MCF 10A (cell line): ENCODE results near the gene PLA2G4F. TPM values are rescaled to one million over a fixed set of nuclear protein-coding genes. Genes with fewer than 3 reads are reported as not detected.

Source experiments
- BruUV-seq: library from RNA; stranded (reverse); fragments of 400-500 nt; replicated peaks from 2 replicates; lab custom pipeline; 2021; lab: Mats Ljungman, UMichigan
- CTCF ChIA-PET: fragments of 300-600 bp; sonication (Branson Sonifier 250); formaldehyde crosslinking; extraction: SDS; loops from one replicate; lab custom pipeline; 2021; ENCODE audit warnings: antibody characterized with exemption, inconsistent platforms; lab: Yijun Ruan, JAX
- POLR2A ChIA-PET: fragments of 300-600, 350-650 bp; sonication (Branson Sonifier 250); formaldehyde crosslinking; extraction: SDS; loops from one replicate; lab custom pipeline; 2020; ENCODE audit warnings: antibody characterized with exemption, inconsistent platforms; lab: Yijun Ruan, JAX
- DNase-seq: peaks from one replicate; pipeline ENCODE4 v3.0.0-alpha.2; 2018; ENCODE audit not compliant: unreplicated experiment
- H3K27ac Mint-ChIP-seq: one replicate; pipeline ENCODE4 v1.8.0; 2022; ENCODE audit warnings: mild to moderate bottlenecking, low read depth, mixed read lengths; ENCODE audit not compliant: unreplicated experiment
- H3K27me3 Mint-ChIP-seq: one replicate; pipeline ENCODE4 v1.8.0; 2022; ENCODE audit warnings: mixed read lengths; ENCODE audit not compliant: insufficient read depth, unreplicated experiment
- H3K36me3 Mint-ChIP-seq: one replicate; pipeline ENCODE4 v1.8.0; 2022; ENCODE audit warnings: mild to moderate bottlenecking, moderate library complexity, mixed read lengths; ENCODE audit not compliant: insufficient read depth, unreplicated experiment
- H3K4me1 Mint-ChIP-seq: one replicate; pipeline ENCODE4 v1.8.0; 2022; ENCODE audit warnings: mixed read lengths; ENCODE audit not compliant: insufficient read depth, unreplicated experiment
- H3K4me3 Mint-ChIP-seq: one replicate; pipeline ENCODE4 v1.8.0; 2022; ENCODE audit warnings: mild to moderate bottlenecking, moderate library complexity, mixed read lengths; ENCODE audit not compliant: unreplicated experiment
- H3K9me3 Mint-ChIP-seq: one replicate; pipeline ENCODE4 v1.8.0; 2022; ENCODE audit warnings: mixed read lengths; ENCODE audit not compliant: unreplicated experiment
- intact Hi-C: fragments of 100-400 bp; cut with micrococcal nuclease; formaldehyde crosslinking; loops from 2 replicates; pipeline ENCODE4 v1.14.1; 2022
- total RNA-seq: library from RNA; stranded (reverse); gene quantifications from 2 replicates; pipeline ENCODE4 v1.2.3, GENCODE V29; 2022
- TF ChIP-seq, protein P1 (sequence below): fragments of 200-600 bp; IDR thresholded peaks from one replicate; pipeline ENCODE4 v1.8.0; 2022; ENCODE audit warnings: antibody characterized with exemption, mild to moderate bottlenecking; ENCODE audit not compliant: unreplicated experiment

The PLA2G4F gene
- total RNA-seq, 1 experiment from 2014 or later: 0.30 TPM

DNA sequence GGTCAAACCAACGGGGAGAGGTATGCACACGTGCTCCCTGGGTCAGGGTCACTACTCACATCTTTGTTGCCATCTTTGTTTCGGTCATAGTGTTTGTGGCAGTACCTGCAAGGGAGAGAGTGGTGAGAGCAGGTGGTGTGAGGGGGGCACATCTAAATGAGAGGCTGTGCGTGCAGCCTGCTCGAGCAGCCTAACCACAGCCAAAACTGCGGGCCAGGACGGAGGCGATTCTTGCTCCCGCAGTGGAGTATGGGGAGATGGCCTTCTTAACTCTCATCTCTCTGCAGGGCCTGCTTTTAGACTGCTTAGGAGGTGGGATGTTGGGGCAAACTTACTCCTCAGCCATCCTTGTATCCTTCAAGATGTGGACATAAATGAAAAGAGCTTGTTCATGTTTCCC, 6.9 kb upstream of the PLA2G4F start:
- POLR2A ChIA-PET: interaction anchor here (0.5 to 1.2 kb wide), 3 partner anchors 45 to 212 kb away, joined by 3 to 4 read pairs (median 3); partner anchors contain the start of genes TMEM87A and VPS39
- no peak overlapping the region for H3K4me3 Mint-ChIP-seq
- no TSS peak for BruUV-seq
- TF ChIP-seq, protein P1, sequence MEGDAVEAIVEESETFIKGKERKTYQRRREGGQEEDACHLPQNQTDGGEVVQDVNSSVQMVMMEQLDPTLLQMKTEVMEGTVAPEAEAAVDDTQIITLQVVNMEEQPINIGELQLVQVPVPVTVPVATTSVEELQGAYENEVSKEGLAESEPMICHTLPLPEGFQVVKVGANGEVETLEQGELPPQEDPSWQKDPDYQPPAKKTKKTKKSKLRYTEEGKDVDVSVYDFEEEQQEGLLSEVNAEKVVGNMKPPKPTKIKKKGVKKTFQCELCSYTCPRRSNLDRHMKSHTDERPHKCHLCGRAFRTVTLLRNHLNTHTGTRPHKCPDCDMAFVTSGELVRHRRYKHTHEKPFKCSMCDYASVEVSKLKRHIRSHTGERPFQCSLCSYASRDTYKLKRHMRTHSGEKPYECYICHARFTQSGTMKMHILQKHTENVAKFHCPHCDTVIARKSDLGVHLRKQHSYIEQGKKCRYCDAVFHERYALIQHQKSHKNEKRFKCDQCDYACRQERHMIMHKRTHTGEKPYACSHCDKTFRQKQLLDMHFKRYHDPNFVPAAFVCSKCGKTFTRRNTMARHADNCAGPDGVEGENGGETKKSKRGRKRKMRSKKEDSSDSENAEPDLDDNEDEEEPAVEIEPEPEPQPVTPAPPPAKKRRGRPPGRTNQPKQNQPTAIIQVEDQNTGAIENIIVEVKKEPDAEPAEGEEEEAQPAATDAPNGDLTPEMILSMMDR: no peak
- intact Hi-C loops: no loop called here
- CTCF ChIA-PET: no interaction called here
- peaks cover 6% of the 10 kb centered on the region for H3K4me1 Mint-ChIP-seq
- H3K27me3 Mint-ChIP-seq: no peaks in the 10 kb centered on the region
- no peaks in the 10 kb centered on the region for H3K9me3 Mint-ChIP-seq
- peaks cover 82% of the 10 kb centered on the region for H3K36me3 Mint-ChIP-seq
- DNase-seq: no peak
- H3K27ac Mint-ChIP-seq: no peak overlapping the region

DNA sequence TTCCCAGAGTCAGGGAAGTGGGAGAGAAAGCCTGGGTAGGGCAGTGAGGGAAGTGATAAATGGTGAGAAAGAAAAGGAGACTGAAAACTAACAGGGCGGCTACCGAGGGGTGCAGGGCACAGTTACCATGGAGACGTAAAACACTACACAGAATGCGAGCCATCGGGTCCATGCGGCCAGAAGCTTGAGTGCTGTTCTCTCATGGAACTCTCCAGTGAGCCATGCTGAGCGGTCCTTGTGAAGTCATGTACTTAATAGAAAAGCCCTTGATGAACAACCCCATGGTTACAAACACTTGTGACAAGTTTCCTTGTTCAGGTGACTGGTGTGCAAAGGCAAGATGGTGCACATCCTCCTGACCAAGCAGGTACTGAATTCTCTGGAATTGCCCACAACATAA, 3.7 kb upstream of the PLA2G4F start:
- TSS peak; percentile 11 for BruUV-seq
- H3K9me3 Mint-ChIP-seq: no peaks in the 10 kb centered on the region
- ChIA-PET CTCF (interaction anchor here (0.7 to 1.9 kb wide), 4 partner anchors 23 to 109 kb away, joined by 3 to 5 read pairs (median 4); no protein-coding TSS in a partner anchor), POLR2A (interaction anchor here (0.5 kb wide), 1 partner anchor 140 kb away, joined by 3 read pairs; no protein-coding TSS in a partner anchor)
- H3K36me3 Mint-ChIP-seq: peaks cover 60% of the 10 kb centered on the region
- TF ChIP-seq, protein P1: no peak
- no peak overlapping the region for H3K4me3 Mint-ChIP-seq
- H3K4me1 Mint-ChIP-seq: peaks cover 12% of the 10 kb centered on the region
- H3K27ac Mint-ChIP-seq: no peak overlapping the region
- H3K27me3 Mint-ChIP-seq: no peaks in the 10 kb centered on the region
- no peak for DNase-seq
- intact Hi-C loops: no loop called here

DNA sequence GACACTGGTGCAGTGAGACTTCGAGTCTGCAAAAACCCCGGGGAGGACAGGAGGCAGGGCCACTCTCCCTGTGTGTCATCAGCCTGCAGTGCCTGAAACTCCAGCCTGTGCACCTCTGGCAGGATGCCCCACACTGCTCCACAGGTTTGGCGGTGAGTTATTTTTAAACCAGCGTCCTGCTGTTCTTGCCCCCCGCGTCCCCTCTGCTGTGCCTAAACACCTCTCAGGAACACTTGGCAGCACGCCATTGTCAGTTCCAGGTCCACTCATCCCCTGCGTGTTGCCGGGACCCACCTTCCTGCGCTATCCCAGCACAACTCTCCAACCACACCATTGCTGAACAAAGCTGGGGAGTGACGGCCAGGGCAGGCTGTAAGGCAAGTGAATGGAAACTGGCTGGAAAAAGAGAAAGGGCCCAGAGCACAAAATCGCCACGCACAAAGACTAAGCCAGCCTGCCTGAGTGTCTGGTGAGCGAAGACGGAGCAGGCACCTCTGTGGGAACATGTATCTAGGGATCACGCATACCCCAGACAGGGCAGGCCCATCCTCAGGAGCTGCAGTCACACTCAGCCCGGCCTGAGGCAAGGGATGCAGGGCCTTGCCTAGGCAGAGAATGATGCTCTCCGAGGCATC, 3.1 kb upstream of the PLA2G4F start:
- ChIA-PET CTCF (interaction anchor here (0.6 to 1.4 kb wide), 4 partner anchors 22 to 109 kb away, joined by 3 to 4 read pairs (median 3); no protein-coding TSS in a partner anchor), POLR2A (interaction anchor here (0.5 to 0.9 kb wide), 2 partner anchors 12 to 141 kb away, joined by 3 read pairs; no protein-coding TSS in a partner anchor)
- BruUV-seq: no TSS peak
- no peaks in the 10 kb centered on the region for H3K27me3 Mint-ChIP-seq
- intact Hi-C loops: no loop called here
- TF ChIP-seq, protein P1: no peak
- H3K4me3 Mint-ChIP-seq: no peak overlapping the region
- H3K36me3 Mint-ChIP-seq: peaks cover 54% of the 10 kb centered on the region
- H3K4me1 Mint-ChIP-seq: peaks cover 17% of the 10 kb centered on the region
- H3K27ac Mint-ChIP-seq: no peak overlapping the region
- no peaks in the 10 kb centered on the region for H3K9me3 Mint-ChIP-seq
- DNase-seq: no peak

DNA sequence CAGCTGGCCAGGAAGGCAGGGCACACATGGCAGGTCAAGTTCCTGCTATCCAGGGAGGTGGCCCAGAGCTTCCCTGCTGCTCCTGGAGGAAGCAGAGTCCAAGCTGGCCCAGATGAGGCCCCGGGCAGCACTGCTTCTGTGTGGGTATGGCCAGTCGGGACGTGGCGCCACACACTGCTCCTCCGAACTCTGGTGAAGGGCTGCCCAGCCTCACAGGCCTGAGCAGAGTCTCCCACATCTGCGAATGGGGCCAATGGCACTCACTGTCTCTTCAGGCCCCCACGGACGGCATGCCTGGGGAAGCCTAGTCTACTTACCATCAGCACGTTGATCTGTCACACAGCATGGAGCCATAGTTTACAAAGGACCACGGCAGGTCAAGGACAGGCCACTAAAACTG, 2.5 kb upstream of the PLA2G4F start:
- H3K36me3 Mint-ChIP-seq: peaks cover 48% of the 10 kb centered on the region
- TF ChIP-seq, protein P1: no peak
- BruUV-seq: no TSS peak
- ChIA-PET CTCF (interaction anchor here (0.6 to 1.3 kb wide), 3 partner anchors 57 to 108 kb away, joined by 3 to 4 read pairs (median 3); no protein-coding TSS in a partner anchor), POLR2A (interaction anchor here (0.7 to 0.9 kb wide), 2 partner anchors 11 to 715 kb away, joined by 3 to 4 read pairs; no protein-coding TSS in a partner anchor)
- intact Hi-C loops: no loop called here
- no peaks in the 10 kb centered on the region for H3K27me3 Mint-ChIP-seq
- no peak for DNase-seq
- no peak overlapping the region for H3K4me3 Mint-ChIP-seq
- H3K27ac Mint-ChIP-seq: no peak overlapping the region
- H3K9me3 Mint-ChIP-seq: no peaks in the 10 kb centered on the region
- H3K4me1 Mint-ChIP-seq: peaks cover 17% of the 10 kb centered on the region
